ENCODE results near the gene CEACAM4.
"Not testable (repeated sequence)": the region's sequence is repeated elsewhere in the genome, so short reads cannot be mapped to it uniquely, and the experiment has no call there.

Gene CEACAM4

DNA sequence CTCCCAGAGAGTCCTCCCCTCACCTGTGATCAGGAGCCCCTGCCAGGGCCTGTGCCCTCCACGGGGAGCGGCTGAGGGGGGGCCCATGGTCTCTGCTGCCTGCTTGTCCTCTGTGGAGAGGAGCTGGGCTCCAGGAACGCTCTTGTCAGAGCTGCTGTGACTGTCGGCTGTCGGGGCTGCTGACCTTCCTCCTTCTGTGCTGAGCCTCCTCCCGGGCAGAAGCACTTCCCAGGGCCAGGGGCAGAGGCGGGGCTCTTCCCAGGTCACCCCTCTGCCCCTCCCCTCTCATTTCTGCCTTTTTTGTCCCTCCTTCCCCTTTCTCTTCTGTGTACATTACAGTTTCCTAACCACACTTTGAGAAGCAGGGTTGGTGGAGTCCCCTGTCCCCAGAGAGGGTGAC lies at the start of gene CEACAM4:
CEACAM4 (minus strand) TSS at position 198 of the 400 bp plus-strand sequence; CDS start at position 87, 111 bp downstream.
- no peak for DNase-seq (ENCODE audit: low read depth)

DNA sequence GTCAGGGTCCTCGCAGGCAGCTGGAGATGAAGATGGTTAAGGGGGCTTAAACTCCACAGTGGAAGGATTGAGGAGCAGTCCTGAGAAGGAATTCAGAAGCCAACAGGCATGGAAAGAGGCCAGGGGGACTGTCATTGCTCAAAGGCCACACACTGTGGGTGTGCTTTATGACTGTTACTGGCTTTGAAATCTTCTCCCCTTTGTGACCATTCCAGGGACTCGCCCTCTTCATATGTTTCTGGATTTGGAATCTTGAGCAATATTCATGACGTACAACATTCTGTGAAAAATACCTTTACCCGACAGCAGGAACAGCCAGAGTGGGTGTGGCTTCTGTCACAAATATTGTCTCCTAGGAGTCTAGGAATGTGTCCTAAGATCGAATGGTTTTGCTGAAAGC lies 44.6 kb upstream of the CEACAM4 start:
- no peak for DNase-seq (ENCODE audit: low read depth)

DNA sequence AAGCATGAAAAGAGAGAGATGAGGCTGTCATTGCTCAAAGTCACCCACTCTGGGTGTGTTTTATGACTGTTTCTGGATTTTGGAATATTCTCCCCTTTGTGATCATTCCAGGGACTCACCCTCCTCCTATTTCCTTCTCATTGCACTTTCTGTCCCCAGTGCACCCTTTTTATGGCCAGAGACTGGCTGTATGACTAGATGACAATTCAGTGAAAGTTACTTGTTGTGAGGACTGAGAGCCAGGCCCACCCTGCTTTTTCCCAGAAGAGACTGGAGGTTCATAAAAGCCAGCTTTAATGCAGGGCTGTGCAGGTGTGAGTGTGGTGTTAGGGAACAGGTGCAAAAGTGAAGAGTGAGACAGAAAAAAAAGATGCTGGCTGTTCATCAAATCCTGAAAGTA lies 43.9 kb upstream of the CEACAM4 start:
- no peak for DNase-seq (ENCODE audit: low read depth)

DNA sequence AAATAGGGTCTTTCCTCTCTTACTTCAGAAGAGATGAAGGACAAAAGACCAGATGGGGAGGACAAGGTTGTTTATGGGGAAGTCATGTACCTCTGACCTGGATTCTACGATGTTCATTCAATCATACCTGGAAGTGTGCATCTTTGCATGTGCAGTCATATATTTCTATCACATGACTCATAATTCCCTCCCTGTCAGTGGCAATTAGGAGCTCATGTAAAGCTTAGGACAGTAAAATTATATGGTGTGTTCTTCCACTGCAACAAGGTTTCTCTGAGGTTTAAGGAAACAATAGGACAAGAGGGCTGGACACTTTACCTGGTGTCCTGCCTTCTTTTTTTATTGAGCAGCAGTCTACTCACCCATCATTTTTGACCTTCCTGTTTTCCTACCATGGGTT lies 41.4 kb upstream of the CEACAM4 start:
- no peak for DNase-seq (ENCODE audit: low read depth)

DNA sequence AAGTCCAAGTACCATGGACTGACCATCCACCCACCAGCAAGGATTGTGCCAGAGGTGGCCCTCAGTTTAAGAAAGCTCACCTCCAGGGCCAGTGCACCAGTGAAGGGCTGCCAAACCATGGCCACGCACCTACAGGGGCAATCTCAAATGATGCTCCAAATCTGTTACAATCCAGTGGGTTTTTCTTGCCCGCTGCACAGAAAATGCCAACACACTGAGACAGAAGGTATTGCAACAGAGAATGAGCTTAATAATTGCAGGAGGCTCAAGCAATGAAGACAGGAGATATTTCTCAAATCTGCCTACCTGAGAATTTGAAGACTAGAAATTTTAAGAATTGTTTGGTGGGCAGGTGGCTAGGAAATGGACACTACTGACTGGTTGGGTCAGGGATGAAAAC lies 39.2 kb upstream of the CEACAM4 start:
- no peak for DNase-seq (ENCODE audit: low read depth)

DNA sequence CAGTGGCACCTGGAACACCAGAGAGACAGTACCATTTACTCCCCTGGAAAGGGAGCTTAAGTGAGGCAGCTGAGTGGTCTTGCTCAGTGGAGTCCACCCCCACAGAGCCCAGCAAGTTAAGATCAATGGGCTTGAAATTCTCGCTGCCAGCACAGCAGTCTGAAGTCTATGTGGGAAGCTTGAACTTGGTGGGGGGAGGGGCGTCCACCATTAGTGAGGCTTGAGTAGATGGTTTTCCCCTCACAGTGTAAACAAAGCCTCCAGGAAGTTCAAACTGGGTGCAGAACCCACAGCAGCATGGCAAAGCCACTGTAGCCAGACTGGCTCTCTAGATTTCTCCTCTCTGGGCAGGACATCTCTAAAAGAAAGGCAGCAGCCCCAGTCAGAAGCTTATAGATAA lies 30.3 kb upstream of the CEACAM4 start:
- no peak for DNase-seq (ENCODE audit: low read depth)

DNA sequence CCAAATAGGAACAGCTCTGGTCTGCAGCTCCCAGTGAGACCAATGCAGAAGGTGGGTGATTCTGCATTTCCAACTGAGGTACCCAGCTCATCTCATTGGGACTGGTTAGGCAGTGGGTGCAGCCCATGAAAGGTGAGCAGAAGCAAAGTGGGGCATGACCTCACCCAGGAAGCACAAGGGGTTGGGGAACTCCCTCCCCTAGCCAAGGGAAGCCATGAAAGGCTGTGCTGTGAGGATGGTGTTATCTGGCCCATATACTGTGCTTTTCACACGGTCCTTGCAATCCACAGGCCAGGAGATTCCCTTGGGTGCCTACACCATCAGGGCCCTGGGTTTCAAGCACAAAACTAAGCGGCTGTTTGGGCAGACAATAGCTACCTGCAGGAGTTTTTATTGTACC lies 29.9 kb upstream of the CEACAM4 start:
- DNase-seq (ENCODE audit: low read depth) = not testable (repeated sequence)

DNA sequence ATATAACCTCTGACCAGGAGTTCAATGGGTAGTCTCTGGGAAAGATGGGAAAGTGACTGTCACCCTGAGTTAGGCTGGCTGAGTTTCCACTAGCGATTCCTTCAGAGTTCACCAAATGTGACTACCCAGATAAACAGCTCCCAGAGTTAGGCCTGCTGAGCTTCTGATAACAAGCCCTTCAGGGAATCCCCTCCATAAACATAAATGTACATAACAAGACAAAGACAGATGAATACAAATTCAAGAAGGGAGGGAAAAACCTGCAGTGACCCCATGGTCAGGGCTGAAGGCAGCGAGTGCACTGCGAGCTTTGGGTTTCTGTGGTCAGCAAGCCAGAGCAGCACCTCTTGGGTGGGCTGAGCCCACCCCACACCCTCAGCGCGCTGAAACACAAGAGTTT lies 25.4 kb upstream of the CEACAM4 start:
- DNase-seq (ENCODE audit: low read depth) = no peak

DNA sequence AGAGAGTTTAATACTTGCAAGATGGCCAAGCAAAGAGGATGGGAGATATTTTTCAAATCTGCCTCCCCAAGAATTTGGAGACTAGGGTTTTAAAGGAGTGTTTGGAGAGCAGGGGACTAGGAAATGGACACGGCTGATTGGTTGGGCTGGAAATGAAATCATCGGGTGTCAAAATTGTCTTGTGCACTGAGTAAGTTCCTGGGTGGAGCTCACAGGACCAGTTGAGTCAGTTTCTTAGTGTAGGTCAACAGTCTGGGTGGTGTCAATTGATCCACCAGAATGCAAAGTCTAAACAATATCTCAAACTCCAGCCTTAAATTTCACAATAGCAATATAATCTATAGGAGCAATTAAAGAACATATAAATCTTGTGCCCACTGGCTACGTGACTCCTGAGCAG lies 23.0 kb upstream of the CEACAM4 start:
- no peak for DNase-seq (ENCODE audit: low read depth)

DNA sequence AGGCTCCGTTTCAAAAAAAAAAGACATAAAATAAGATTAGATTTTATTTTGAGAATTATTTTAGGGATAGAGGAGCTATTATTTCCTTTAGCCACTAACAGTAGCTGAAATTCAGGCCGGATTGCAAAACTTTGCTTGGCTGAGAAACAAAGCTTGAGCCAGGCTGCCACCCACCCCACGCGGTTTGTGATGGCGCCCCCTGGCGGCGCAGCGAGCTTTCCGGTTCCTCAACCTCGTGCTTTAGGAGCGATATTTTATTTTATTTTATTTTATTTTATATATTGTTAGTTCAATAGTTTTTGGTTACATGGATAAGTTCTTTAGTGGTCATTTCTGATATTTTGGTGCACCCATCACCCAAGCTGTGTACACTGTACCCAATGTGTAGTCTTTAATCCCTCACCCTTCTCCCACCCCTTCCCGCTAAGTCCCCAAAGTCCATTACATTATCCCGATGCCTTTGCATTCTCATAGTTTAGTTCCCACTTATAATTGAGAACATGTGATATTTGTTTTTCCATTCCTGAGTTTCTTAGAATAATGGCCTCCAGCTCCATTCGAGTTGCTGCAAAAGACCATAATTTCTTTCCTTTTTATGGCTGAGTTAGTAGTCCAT lies 19.8 kb upstream of the CEACAM4 start:
- peak; percentile 16 for DNase-seq (ENCODE audit: low read depth)

DNA sequence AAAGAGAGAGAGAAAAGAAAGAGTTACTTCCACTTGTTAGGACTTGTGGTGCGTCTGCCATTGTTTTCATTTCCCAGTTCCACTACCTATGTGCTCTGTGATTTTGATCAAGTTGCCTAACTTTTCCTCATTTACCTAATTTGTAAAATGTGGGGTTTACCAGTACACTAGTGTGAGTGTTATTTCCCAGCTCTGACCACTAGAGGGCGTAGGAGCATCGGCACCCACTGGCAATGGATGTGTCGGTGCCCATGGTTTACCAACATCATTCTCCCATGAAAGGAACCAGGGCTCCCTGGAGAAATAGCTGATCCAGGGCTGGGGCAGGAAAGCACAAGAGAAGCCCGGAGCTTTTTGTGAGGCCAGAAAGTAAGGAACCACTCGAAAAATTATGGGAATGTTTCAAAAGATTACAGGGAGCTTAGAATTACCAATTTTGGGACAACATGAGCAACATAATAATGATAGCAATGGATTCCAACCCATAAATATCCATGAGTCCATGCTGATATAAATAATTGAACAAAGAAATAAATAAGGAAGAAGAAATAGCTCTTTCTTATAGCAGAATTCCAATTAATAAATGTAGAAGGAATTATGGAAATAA lies 15.1 kb upstream of the CEACAM4 start:
- DNase-seq (ENCODE audit: low read depth) = peak; percentile 65

DNA sequence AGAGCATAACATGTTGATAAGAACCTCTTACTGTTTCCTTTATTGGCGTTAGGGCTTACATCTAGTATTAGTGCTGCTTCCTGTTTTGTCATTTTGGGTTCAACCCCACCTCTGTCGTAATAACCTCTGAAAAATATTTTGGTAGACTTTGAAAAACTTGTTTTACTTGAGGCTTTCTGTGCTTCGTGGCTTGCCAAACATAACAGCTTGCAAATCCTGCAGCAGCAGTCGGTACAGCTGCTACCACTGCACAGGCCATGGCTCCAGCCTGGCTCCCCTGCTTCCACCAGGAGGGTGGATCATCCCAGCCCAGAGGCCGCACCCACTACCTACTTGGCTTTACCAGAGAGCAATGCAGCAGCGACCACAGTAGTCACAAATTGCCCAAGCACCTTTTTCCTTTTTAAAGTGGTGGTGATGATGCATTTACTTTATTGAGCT lies 11.8 kb upstream of the CEACAM4 start:
- DNase-seq (ENCODE audit: low read depth) = no peak

DNA sequence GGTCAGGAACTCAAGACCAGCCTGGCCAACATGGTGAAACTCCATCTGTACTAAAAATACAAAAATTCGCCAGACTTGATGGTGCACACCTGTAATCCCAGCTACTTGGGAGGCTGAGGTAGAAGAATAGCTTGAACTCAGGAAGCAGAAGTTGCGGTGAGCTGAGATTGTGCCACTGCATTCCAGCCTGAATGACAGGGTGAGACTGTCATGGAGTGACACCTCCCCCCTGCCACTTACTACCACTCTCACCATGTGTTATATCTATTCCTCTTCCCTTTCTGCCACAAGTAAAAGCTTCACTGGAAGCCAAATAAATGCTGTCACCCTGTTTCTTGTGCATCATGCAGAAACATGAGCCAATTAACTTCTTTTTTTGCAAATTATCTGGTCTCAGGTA lies 10.6 kb upstream of the CEACAM4 start:
- DNase-seq (ENCODE audit: low read depth) = no peak

DNA sequence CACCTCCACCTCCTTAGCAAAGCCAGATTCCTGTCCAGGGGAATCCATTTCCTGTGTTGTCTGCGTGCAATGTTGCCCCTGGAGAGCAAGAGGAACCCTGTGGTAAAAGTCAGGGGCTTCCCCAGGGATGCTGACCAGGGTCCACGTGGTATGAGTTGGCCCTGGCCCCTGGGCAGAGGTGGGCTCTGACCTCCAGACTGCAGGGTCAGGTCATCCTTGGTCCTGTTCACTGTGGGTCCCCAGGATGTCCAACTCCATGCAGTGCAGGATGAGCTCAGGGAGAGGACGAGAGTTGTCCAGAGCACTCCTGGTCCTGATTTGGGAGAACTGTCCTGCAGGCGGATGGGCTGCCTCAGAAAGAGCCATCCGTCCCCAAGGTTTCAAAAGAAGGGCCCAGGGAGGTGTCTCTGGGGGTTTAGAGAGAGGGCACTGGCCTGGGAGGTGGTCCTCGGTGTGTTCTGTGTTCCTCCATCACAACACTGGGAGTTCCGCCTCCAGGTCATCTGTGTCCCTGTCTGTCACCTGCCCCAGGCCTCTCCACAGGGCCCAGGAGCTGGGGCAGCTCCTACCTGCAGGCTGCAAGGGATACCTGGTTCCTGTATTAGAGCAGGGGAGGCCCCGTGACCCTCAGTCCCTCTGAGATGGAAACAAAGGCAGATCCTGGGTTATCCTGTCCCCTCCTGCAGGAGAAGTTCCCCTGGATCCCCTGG lies 1.2 kb upstream of the CEACAM4 start:
- no peak for DNase-seq (ENCODE audit: low read depth)

DNA sequence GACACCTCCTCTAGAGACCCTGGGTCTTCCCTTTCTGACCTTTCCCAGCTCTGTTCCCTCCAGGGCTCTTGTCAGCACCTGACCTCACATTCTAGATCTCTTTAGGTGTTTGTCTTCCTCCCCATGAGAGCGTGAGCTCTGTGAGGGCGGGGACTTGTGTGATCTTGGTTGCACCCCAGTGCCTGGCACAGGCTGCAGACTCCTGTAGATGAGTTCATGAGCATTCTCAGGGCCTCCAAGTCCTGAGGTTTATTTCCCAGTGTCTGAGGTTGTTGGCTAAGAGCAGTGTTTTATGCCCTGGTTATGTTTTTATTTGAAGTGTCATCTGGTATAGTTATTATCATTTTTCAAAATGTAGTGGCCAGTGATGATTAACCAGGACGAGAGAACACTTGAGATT lies 596 bp downstream of the CEACAM4 start:
- no peak for DNase-seq (ENCODE audit: low read depth)

DNA sequence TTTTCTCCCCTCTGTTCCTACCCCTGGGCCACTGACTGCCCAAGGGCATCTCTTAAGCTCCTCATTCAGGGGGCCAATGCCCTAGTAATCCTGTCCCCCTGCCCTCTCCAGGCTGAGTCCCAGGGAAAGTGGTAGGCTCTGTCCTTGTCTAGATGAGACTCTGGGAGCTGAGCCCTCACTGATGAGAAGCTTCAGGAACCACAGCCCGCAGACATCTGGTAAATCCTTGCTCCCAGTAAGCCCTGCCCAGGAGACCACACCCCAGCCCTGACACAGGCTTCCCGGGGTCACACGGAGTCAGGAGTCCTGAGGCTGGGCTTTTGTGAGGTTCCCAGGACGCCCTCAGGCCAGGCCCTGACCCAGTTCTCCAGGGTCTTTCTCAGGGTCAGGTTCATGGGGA lies 1.9 kb downstream of the CEACAM4 start:
- no peak for DNase-seq (ENCODE audit: low read depth)

DNA sequence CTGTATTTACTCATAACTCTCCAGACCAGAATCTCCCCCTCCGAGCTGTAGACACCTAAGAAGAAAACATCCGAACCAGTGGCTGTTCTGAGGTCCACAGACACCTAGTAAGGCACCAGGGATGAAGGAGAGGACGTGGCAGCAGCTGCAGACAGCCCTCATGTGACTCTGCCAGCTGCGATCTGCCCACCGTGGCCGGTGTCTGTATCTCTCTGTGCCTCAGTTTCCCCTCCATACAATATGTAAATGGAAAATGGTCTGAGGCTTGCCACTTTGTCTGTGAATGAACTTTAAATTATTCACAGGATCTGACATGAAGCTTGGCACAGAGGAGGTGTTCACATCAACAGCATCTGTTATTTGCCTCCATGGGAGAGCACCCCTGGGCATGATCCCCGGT lies 2.4 kb downstream of the CEACAM4 start:
- no peak for DNase-seq (ENCODE audit: low read depth)

DNA sequence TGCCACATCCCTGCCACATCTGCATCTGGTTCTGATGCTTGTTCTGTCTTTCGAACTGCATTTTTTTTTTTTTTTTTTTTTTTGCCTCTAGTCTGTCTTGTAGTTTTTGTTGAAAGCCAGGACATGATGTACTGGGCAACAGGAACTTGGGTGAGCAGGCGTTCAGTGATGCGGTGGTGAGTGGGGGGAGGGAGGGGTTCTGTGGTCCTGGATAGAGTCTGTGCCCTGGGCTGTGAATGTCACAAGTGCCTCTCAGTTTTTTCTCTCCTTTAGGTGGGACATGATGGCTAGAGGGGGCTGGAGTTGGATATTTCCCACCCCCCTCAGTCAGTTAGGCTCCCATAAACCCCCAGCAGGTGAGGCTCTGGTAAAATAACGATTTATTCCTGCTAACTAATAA lies 3.5 kb downstream of the CEACAM4 start:
- no peak for DNase-seq (ENCODE audit: low read depth)

DNA sequence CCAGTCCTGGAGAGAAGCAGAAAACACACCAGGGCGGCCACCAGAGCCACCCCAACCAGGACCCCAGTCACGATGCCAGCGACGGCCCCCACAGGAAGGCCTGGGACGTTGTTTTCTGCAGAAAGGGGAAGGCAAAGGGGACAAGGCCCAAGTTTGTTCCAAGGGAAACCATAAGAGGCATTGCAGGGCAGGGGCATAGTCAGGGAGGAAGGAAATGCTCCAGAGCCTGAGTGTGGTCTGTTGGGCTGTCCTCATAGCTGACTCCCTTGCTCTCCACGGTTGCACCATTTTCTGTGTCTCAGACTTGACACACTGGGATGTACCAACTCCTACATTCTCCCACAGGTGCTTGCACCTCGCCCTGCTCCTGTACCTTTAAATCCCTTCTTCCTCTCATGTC lies 5.2 kb downstream of the CEACAM4 start:
- DNase-seq (ENCODE audit: low read depth) = no peak

DNA sequence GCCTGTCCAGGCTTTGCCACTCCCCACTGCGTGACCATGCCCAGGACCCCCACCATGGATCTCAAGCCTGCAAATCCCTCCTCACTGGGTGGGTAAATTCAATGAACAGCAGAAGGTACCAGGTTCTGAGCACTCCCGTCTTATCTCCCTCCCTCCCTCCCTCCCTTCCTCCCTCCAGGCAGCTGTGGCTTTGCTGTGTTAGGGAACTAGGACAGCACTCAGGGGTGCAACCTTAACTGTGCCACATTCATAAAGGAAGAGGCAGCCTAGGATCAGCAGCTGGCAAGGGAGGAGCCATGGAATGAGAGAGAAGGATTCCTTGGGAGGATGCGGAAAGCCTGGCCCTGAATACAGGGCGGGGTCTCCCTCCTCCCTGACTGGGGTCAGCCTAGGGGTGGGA lies 5.6 kb downstream of the CEACAM4 start:
- DNase-seq (ENCODE audit: low read depth) = no peak

DNA sequence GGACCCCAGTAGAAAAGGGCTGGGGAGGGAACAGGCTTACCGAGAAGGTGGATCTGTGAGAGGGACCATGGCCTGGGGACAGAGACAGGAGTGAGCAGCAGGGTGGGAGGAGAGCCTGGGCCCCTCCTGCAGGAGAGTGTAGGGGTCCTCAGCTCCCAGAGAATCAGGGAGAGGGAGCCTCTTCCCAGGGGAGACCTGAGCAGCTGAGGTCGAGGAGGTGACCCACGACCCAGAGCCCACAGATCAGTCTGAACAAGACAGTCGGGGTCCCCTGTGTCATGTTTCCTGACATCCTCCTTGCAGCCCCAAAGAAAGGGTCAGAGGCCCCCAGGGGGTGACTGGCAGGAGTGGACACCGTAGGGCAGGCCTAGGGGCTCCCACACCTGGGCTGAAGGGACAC lies 6.7 kb downstream of the CEACAM4 start:
- no peak for DNase-seq (ENCODE audit: low read depth)

DNA sequence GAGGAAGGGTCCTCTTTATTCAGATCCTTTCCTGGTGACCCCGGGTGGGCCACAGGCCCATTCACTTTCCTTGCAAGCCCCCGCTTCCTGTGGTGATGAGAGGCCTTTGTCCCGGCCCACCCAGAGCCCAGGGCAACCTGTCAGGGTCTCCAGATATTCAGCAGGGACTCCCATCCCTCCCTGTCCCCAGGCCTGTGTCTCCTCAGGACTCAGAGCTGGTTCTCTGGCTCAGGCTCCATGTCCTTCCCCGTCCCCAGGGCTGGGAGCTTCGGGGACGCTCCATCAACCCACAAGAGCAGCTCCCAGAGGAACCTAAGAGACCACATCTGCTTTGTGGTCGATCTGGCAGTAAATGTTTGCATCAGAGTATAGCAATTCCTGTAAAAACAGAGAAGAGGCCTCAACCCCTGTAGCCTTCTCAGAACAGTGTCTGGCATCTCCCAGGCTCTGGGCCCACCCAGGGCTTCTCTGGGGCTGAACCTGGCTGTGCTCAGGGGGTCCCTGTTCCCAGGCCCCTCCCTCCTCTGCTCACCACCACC lies 7.8 kb downstream of the CEACAM4 start:
- DNase-seq (ENCODE audit: low read depth) = no peak

Data from activated T-cell treated with anti-CD3 and anti-CD28 coated beads for 24 hours (primary cell).